ENCODE data around the gene SPRR1A. TPM values are rescaled to one million over a fixed set of nuclear protein-coding genes. Genes with fewer than 3 reads are reported as not detected.
"Not testable (repeated sequence)": the region's sequence is repeated elsewhere in the genome, so short reads cannot be mapped to it uniquely, and the experiment has no call there.

SPRR1A gene
- total RNA-seq, 1 experiment from 2014 or later, result not detected

DNA sequence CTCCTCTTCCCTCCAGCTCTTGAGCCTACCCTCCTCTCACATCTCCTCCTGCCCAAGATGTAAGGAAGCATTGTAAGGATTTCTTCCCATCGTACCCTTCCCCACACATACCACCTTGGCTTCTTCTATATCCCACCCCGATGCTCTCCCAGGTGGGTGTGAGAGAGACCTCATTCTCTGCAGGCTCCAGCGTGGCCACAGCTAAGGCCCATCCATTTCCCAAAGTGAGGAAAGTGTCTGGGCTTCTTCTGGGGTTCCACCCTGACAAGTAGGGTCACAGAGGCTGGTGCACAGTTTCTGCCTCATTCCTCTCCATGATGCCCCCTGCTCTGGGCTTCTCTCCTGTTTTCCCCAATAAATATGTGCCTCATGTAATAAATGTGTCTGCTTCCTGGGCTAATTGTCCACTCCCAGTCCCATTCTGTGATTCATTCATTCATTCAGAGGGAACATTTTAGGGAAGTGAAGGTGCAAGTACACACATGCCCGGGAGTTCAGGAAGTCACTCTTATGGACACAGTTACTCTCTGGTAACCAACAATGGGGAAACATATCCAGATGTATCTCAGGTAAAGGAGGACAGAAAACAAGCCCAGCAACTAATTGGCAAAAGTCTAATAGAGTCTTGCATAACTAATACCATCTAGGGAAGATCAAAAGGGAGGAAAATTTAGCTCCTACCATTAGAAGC is 11.5 kb upstream of the SPRR1A start:
- DNase-seq (ENCODE audit: low spot score), result no peak

DNA sequence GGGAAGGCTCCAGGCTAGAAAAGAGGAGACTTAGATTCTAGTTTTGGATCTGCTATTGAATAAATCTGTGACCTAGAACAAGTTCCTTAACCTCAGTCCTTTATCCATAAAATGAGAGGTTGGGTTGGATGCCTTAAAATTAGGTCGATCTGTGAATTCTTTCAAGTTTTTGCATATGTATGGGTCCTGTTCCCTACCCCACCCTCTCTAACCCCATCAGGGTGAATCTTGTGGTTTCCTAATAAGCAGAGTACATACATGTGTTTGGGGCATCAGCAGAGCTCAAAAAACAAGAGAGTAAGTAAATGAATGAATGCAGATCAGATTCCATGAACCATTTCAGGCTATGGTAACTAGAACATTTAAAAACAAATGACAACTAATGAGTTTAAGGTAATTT is 7.2 kb upstream of the SPRR1A start:
- DNase-seq (ENCODE audit: low spot score), result no peak

DNA sequence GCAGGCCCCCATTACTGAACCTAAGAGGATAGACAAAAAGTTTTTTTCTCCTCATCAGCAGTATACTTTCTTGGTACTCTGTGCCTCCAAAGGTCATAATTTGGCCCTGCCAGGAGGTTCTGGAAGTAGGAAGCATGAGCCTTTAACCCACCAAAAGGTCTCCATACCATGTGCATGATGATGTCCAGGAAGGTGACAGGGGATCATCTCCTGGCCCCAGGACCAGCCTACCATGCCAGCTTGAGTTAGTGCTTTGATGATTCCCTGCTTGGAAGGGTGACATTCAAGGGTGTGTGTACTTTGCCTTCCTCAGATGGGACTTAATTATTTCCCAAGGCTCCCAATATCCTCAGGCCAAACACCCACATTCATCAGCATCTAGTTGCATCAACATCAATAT is 6.3 kb upstream of the SPRR1A start:
- no peak for DNase-seq (ENCODE audit: low spot score)

DNA sequence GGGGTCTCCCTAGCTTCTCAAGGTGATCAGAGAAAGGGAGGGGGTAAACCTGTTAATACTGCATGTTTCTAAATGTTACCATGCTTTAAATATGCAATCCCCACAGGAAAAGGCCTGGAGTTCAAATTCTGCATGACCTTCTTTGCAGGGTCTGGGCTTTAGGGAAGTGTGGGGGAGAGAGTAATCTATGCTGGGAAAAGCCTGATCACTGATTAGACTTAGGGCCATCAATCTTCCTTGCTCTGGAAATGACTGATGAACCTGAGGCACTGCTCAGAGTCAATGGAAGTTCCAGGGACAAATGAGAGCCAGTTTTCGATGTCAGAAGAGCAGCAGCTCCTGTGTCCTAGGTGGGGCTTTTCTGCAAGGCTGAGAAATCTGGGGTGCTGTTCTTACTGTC is 3.2 kb upstream of the SPRR1A start:
- no peak for DNase-seq (ENCODE audit: low spot score)

DNA sequence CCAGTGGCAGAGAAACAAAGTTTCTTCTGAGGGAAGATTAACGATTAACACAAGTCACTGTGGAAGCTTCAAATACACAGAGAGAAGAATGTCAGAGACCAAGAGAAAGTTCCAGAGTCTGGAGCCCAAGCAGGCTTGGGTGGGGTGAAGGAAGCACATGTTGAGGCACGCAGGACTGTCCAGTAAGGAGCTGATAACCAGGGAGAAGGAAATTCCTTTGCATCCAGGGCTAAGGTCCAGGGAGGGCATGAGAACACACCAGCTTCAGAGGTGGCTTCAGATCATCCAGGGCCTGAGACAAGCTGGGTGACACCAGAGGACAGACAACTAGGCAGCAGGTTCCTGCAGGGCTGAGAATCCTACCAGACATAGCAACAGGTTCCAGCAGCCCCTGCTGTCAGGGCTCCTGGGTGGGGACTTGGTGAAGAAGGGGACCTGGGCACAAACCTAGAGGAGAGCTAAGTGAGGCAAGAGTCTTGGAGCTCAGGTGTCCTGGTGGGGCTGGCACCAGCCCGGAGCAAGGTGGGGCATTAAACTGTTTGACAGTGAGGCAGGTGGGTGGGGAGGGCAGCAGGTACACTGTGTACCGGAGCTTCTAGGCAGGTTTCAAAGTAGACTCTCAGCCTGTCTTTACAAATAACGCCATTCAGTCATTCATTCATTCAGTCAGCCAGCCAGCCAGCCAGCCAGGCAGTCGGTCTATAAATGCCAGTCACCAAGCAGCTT is 2.6 kb upstream of the SPRR1A start:
- no peak for DNase-seq (ENCODE audit: low spot score)

DNA sequence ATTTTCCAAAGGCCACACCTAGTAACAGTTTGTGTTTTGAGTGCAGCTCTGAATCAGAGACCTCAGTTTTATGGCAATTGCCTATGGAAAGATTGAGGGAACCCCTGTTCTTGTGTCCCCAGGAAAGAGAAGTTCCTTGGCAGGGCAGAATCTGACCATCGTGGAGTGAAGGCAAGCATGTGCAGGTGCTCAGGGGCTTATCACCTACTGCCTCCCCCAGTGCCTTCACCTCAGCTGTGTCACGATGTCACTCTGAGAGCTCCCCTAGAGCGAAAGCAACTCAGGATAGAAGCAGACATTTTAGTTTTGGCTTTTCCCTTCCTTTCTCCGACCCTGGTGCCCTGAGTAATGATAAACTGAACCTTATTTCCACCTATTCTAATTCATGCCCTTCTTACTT is 1.8 kb upstream of the SPRR1A start:
- no peak for DNase-seq (ENCODE audit: low spot score)

DNA sequence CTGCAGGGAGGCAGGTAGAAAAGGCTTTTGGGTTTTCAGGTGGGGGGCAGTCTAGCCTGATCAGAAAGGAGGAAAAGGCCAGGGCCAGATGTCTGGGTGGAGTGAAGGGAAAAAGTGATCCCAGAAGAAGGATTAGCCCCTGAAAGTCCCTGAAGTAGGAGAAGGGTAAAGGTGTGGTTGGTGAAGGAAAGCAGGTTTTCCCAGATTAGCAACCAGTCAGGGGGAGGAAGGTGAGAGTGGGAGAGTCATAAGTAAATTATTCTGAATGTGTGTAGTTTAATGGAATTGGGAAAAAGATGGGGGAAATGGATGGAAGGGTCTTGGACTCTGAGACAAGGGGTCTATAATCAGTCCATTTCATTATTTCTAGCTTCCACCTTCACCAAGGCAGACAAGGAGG is 647 bp upstream of the SPRR1A start:
- DNase-seq (ENCODE audit: low spot score), result peak; percentile 8

DNA sequence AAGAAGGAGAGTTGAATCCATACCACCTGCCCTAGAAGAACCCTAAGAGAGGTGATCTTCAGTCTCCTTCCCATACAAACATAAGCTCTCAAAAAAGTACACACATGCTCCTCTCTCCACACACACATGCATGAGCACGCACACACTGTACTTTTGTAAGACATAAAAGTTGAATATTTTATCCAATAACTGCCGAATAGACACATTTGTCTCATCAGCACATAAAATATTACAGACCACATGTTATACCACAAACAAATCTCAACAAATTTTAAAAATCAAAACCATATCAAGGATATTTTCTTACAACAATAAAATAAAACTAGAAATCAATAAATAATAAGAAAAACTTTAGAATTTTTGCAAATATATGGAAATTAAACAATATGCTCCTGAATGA is 2.7 kb downstream of the SPRR1A start:
- no peak for DNase-seq (ENCODE audit: low spot score)

DNA sequence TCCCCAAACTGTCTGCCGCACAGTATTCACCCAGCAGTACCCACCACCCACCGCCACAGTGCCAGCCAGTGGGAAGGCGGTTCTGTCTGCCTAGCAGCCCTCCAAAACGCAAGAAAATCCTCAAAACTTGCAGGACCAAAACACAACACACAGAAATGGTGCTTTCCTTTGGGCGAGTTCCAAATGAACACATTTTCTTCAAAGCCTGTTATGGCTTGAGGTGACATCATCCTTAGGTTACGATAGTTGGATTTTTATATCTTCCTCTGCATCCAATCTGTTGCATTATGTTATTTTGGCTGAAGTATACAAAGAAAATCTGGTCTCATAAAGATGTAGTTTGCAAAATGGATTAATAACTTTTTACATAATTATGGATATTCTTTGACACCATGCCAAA is 9.3 kb downstream of the SPRR1A start:
- no peak for DNase-seq (ENCODE audit: low spot score)

DNA sequence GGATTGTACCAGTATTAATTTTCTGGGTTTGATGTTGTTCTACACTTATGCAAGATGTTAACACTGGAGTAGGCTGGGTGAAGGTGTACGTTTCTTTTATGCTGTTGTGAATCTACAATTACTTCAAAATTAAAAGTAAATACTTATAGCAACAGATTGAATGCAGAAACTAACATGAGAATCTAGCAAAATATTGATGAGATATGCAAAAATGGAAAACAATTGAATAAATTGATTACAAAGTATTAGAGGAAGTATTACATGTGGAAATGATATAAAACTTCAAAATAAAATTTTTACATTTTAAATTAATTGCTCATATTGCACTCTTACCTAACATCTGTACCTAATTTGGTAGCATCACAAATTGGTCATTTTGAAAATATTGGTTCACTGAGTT is 12.0 kb downstream of the SPRR1A start:
- no peak for DNase-seq (ENCODE audit: low spot score)

DNA sequence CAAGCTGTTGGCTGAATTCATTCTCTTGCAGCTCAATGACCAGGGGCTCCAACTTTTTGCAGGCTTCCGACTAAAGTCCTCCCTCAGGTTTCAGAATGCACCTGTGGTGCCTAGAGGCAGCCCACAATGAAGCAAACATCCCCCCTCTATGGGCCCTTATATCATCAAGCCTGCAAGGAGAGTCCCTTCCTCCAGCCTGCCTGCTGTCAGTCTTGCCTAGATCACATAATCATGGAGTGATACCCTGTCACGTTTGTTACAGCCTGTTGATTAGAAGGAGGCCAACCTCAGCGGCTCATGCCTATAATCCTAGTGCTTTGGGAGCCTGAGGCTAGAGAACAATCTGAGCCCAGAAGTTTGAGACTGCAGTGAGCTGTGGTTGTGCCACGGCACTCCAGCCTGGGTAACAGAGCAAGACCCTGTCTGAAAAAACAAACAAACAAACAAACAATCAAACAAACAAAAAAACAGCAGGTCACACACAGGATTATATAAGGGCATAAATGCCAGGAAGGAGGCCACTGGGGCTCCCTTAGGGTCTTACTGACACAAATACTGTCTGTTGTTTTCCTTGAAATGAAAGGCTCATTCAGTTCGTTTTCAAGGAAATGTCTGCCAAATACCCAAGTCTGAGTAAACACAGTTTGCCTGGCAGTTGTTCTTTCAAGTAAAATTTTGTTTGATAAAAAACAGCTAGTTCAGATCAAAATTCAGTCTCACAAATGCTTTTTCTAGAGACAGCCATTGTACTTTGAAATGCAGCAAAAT is 12.9 kb downstream of the SPRR1A start:
- DNase-seq (ENCODE audit: low spot score), result no peak

DNA sequence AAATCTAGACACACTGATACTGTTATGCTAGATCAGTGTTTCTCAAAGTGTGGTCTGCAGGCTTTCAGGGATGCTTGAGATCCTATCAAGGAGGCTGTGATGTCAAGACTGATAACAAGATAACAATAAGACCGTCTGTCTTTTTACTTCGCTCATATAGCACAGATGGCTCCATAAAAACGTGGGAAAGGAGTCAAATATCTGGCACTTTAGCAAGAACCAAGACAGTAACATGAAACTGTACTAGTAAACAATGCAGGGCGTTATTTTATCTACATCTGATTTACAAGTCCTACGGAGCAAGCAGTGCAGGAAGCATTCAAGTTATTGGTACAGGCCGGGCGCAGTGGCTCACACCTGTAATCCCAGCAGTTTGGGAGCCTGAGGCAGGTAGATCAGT is 14.0 kb downstream of the SPRR1A start:
- DNase-seq (ENCODE audit: low spot score), result no peak

DNA sequence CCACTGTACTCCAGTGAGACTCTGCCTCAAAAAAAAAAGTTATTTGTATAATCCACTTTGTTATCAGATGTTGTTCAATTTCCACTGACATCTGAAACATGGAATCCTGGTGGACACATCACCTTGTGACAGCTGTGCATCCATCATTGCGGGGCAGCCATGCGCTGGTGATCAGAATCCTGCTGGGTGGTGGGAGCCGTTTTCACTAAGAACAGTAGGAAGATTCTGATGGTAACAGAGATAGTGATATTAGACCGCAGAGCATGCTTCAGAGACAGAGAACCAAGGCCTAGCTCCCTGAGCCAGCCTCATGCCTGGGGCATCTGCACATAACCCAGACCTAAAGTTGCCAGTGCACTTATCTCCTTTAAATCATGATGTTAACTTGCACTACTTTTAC is 14.6 kb downstream of the SPRR1A start:
- no peak for DNase-seq (ENCODE audit: low spot score)

DNA sequence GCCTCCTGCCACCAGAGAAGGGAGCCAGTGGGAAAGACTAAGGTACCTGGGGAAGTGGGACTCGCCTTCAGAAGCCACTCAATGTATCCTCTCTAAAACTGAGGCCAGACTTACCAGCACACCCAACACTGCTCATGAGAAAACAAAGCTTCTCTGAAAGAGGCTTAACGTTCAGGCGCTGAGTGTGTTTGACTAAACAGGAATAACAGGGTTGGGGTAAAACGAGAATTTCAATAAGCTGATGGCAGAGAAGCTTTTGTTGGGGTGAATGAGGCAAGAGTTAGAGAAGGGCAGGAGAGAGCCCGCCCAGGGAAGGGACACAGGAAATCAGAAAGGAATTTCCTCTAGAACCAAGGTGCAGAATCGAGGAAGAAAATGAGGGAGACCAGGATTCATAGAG is 15.9 kb downstream of the SPRR1A start:
- DNase-seq (ENCODE audit: low spot score), result no peak

DNA sequence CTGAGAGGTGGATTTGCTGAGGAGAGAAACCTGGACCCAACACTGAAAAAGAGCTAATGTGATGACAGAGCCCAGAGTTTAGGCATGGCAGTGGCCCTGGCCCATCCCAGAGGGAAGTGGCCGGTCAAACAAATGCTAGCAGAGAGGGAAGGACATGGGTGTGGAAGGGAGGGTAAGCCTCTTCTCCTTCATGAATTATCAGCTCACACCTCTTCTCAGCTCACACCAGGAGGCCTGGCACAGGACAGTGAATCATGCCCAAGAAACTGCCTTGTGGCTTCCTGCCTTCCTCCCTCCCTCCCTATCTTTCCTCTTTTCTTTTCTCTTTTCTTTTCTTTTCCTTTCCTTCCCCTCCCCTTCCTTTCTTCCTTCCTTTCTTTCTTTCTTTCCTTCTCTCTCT is 16.4 kb downstream of the SPRR1A start:
- DNase-seq (ENCODE audit: low spot score), result no peak

DNA sequence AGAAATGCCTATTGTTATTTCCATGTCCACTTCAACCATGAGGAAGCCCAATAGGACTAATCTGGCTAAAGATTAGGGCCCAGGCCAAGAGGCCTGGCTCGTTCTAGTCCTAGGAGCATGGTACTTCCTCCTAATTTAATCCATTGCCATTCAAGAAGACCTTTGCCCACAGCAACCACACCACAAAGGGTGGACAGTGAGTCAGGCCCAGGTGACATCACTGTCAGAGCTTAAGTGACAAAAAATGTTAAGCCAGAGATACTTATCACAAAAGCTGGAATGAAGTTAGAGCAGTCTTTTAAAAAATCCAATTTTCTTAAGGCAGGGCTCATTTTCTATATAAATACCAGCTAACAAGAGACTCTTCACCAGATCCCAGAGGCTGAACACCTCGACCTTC is 17.5 kb downstream of the SPRR1A start, which contains the start of gene SPRR3:
Gene SPRR3 (plus strand): TSS at position 368 of the 400 bp plus-strand sequence. CDS start 1,272 bp downstream, outside the sequence.
- DNase-seq (ENCODE audit: low spot score), result peak; percentile 43

DNA sequence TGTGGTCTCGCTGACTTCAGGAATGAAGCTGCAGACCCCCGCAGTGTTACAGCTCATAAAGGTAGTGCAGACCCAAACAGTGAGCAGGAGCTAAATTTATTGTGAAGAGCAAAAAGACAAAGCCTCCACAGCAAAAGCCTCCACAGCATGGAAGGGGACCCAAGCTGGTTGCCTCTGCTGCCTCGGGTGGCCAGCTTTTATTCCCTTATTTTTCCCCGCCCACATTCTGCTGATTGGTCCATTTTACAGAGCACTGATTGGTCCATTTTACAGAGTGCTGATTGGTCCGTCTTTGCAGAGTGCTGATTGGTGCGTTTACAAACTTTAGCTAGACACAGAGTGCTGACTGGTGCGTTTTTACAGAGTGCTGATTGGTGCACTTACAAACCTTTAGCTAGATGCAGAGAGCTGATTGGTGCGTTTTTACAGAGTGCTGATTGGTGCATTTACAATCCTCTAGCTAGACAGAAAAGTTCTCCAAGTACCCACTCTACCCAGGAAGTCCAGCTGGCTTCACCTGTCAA is 27.4 kb downstream of the SPRR1A start:
- DNase-seq (ENCODE audit: low spot score), result not testable (repeated sequence)

DNA sequence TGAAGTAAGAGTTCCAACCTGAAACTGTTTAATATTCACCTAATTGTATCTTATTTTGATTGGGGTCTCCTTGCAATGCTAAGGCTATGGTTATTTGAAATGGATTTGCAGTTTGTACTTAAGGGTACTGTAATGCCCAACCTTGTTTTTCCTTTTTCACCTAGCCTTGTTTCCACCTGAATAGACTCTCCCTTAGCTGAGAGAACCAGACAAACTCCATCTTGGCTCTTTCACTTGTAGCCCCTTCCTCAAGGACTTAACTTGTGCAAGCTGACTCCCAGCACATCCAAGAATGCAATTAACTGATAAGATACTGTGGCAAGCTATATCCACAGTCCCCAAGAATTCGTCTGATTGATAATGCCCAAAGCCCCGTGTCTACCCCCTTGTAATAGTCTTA is 37.9 kb downstream of the SPRR1A start:
- DNase-seq (ENCODE audit: low spot score), result not testable (repeated sequence)

DNA sequence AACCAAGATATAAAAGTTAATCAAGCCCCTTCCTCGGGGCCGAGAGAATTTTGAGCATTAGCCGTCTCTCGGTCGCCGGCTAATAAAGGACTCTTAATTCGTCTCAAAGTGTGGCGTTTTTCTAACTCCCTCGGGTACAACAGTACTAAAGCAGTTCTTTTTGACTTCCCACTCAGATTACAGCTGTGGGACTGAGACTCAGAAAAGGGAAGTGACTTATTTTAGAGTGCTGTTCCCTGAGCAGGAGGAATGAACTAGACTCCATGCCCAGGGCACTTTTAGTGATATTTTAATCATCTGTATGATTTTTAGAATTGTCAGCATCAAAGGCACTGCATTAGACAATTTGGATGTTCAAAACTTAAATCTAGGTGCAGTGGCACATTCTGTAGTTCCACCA is 38.5 kb downstream of the SPRR1A start:
- DNase-seq (ENCODE audit: low spot score), result not testable (repeated sequence)

DNA sequence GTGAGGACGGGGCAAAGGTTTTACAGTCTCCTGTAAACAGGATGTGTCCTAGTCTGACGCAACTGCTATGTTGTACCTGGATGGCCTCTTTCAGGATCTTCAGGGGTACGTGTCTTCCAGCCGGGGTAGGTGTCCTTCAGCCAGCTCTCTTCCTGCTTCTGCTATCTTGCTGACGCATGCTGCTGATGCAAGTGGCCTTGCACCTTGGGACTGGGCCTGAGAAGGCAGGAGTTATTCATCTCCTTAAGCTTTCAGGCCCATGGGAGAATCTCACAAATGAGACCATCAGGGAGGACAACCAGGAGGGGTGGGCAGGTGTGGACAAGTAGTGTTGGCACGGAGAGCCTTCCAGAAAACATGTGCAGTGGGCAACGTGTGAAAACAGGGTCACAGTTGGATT is 39.2 kb downstream of the SPRR1A start:
- no peak for DNase-seq (ENCODE audit: low spot score)

DNA sequence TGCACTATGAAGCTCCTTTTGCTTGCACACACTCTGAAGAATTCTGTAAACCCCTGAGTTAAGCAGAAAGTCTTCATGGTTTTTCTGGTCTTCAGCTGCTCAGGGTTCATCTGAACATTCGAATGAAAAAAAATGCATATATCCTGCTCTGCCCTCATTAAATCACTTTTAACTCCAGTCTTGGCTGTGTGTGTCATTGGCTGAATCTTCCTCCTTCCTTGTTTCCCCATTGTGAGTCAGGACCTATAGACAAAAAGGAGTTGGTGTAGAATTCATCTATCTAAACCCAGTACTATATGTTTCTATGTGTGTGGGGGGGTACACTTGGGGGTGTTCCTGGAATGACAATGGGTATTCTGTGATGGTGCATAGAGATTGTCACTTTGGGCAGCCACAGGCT is 40.5 kb downstream of the SPRR1A start:
- no peak for DNase-seq (ENCODE audit: low spot score)

DNA sequence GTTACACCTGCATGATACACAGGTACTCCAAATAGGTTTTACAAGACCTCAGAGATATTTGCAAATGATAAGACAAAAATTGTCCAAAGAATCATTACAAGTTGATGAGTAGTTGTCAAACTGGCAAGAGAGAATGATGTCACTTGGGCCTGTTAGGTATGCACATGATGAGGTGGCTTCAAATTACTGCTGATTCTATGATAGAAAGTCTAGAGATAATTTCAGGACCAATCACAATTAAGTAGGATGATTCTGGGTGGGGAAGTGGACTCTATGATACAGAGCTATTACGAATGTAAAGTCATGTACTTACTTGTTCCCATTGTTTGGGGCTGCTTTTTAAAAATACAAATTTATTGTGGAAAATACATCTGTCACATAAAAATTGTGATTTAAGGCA is 41.9 kb downstream of the SPRR1A start:
- DNase-seq (ENCODE audit: low spot score), result no peak
